Daoy (cell line): ENCODE measurements around the gene ATP6V1G2. TPM values are rescaled to one million over a fixed set of nuclear protein-coding genes. Genes with fewer than 3 reads are reported as not detected.

Experiments used
- DNase-seq: peaks from one replicate; pipeline ENCODE4 v3.0.0-alpha.2; 2015; ENCODE audit warnings: low read depth
- total RNA-seq: library from RNA; depleted of rRNA; stranded (reverse); fragments of >200 nt; shearing (Covaris generic); gene quantifications from 2 replicates; pipeline ENCODE4 v1.2.3, GENCODE V29; 2014

The ATP6V1G2 gene
- total RNA-seq, 1 experiment from 2014 or later, result 1.5 TPM

DNA sequence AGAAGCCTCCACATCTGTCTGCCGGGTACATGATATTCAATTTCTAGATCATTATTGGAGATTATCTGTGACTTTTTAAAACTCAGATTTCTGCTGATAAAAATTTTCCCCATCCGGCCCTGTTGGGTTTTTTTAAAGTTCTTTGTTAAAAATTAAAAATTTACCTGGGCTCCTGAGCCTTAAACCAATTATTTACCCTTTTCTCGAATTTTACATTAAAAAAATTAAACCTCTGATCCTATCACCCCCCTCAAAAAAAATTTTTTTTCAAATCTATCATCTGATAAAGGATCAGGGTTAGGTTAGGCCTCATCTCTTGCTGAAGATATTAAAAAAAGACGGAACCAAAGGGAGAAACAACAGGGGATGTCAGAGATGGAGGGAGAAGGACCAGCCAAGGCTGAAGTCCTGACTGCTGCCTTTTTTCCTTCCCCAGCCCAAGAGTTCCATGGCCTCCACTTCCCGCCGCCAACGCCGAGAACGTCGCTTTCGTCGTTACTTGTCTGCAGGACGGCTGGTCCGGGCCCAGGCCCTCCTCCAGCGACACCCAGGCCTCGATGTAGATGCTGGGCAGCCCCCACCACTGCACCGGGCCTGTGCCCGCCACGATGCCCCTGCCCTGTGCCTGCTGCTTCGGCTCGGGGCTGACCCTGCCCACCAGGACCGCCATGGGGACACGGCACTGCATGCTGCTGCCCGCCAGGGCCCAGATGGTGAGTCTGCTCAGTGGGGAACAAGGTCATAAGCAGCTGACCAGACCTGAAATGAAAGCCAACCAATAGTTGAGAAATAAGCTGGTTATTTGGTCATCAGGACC, 1.5 kb upstream of the ATP6V1G2 start:
- no peak for DNase-seq

DNA sequence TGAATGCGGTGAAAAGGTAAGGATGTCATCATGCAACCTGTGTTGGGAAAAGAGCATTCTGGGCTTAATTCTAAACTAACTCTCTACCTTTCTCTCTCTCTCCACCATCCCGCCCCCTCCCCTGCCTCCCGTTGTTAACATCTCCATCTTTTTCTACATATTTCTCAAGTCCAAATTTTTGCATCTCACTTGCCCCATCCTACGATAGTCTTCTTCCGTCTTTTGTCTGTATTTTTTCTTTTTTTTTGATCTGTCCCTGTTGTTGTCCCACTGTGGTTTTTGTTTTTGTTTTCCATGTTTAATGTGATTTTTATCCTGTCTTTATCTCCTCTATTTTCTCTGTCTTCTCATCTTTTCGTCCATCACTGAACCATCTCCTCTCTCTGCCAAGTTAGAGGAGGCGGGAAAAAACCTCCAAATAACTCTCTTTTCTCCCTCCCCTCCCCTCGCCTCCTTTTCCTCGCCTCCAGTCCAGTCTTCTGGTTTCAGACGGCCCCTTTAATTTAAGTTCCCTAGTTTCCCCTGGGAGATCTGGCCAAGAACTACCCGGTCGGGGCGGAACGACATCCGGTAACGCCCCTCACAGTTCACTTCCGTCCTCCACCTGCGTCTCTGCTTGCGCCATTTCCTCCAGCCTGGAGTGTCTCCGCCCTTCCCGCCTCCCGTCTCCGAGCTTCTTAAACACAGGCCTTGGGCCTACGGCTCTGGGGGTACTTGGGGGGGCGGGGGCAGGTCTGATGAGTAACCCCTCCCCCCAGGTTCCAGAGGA, 734 bp upstream of the ATP6V1G2 start, which contains the start of gene NFKBIL1:
NFKBIL1 (plus strand) TSS at position 651 of the 769 bp plus-strand sequence; CDS start at position 738, 87 bp downstream.
- peak; percentile 99 for DNase-seq

DNA sequence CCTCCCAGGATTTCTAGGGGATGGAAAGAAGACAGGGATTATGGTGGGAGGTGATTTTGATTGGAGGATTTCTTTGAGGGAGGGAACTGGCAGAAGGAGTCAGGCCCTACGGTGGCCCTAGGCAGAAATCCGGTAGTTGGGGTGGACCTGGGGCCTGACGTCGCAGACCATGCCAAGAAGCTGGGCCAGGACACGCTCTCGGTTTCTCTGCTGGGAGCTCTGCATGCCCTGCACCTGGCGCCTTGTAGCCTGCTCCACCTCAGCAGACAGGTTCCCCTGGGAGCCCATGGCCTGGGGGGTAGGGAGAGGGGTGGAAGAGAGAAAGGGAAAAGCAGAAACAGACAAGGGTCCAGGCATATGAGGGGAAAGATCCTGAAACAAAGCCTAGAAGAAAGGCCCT, 1.1 kb downstream of the ATP6V1G2 start:
- DNase-seq, result no peak

DNA sequence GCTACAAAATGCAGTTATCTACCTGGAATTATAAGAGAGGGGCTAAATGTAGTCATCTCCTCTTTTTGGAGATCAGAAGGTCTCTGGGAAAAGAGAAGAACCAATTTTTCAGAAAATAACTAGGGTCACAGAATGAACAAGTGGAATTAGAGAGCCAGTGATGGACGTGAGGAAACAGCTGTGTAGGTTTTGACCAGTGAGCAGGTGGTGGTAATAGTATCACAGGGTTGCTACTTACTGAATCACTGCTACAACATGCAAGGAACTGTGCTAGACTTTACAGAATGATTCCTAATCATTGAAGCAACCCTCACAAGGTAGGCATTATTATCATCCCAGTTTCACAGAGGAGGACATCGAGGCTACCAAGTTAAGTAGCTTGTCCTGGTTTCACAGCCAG, 1.7 kb downstream of the ATP6V1G2 start:
- no peak for DNase-seq

DNA sequence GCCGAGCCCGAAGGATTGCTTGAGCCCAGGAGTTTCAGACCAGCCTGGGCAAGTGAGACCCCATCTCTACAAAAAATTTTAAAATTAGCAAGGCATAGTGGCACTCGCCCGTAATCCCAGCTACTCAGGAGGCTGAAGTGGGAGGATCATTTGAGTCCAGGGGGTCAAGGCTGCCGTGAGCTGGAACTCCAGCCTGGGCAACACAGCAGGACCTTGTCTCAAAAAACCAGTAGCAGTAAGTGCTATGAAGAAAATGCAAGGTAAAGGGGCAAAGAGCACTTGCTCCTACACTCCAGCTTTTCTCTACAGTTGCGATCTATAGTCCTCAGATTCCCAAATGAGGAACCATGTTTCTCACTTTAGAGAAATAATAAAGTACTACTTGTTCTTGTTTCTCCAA, 2.8 kb downstream of the ATP6V1G2 start:
- DNase-seq, result no peak

DNA sequence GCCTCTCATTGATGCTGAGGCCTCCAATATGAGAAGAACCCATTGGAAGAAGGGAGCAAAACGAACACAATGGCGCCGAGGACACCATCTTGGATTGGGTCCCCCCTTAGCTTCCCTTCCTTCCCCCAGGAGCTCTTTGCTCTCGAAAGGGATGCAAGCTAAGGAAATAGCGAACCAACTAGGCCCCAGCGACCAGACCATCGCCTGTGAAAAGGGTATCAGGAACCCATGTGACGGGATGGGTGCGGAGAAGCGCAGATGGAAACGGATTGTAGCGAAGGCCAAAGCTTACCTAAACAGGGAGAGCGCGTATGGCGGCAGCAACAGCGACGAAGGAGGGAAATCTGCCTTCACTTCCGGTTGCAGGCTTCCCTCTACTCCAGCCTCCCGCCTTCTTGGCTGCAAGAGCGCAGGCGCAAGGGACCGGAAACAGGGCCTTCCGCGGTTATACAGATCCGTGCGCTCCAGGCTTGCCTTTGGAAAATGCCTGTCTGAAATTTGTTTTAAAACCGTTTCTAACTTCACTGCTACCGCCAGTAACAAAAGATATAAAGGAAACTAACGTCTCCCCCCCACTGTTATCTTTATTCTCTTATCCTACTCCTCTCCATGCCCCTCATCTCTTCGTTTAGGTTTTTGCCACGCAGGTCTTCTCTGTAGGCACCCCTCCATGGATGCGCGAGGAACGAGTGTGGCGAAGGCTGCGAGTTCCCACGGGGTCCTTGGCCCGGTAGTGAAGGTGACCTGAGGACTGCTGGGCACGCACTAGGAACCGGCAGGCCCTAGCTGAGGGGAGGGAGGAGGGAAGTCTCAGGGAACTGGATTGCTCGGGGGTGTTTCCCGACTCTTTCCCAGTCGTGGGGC, 4.5 kb downstream of the ATP6V1G2 start, which contains the start of gene DDX39B:
DDX39B (minus strand) TSS at position 346 of the 864 bp plus-strand sequence. CDS start 1,471 bp downstream, outside the sequence.
- peak; percentile 99 for DNase-seq

DNA sequence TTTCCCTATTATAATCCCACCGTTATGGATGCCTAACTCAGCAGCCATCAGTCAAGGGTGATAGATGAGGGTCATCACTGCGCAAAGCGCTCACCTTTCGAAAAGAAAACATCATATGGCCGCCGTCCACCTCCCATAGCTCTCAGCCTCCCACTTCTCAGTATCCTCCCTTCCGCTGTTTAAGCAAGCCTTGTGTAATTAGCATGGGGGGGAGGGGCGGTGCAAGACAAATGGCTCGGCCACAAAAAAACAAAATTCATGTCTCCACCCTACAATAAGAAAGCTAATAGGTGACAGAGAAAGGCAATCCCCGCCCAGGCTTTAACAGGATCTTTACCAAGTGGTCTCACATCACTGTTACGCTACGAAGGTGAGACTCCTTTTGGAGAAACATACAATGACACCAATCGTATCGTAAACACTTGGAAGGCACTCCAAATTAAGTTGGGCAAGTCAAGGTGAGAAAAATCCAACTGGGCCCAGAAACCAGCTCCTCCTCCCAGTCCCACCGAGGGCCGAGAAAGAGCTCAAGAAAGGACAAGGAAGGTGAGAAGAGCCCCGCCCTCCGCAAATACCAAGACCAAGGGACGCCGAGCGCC, 5.2 kb downstream of the ATP6V1G2 start:
- DNase-seq, result peak; percentile 77

DNA sequence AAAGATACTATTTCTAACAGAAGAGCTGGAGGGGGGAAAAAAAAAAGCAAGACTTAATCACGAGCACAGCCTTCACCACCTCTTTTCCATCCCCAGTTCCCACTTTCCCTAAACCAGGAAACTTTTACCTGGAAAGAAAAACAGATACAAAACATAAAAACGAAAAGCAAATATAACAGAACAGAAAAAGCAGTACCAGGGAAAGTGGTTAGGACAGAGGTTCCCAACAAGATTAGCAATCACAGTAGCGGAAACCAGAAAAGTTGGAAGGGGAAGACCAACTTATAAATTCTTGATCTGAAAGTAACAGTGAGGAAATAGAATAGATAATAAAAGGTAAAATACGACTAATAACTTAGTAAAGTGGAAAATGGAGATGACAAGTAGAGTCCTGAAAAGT, 5.8 kb downstream of the ATP6V1G2 start:
- no peak for DNase-seq

DNA sequence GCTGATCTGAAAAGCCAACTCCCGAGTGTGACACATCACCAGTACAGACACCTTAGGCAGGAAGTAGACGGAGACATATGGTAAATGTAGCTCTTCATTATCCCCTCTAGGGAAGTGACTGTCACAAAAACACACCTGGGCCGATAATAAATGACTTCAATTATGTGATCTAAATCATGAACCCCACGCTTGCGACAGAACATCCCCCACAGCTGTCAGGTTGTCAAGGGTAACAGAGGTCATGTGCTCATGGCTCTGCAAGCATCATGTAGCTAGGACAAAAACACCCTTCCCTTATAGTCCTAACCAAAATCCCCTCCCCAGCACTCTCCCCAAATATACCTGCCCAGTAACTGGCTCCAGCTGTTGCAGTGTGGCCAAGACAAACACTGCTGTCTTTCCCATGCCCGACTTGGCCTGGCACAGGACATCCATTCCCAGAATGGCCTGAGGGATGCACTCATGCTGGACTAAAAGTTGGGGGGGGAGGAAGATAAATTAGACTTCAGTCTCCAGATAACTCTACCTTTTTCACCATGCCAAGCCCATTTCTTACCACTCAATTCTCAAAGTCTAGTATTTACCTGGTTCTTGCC, 7.5 kb downstream of the ATP6V1G2 start:
- no peak for DNase-seq

DNA sequence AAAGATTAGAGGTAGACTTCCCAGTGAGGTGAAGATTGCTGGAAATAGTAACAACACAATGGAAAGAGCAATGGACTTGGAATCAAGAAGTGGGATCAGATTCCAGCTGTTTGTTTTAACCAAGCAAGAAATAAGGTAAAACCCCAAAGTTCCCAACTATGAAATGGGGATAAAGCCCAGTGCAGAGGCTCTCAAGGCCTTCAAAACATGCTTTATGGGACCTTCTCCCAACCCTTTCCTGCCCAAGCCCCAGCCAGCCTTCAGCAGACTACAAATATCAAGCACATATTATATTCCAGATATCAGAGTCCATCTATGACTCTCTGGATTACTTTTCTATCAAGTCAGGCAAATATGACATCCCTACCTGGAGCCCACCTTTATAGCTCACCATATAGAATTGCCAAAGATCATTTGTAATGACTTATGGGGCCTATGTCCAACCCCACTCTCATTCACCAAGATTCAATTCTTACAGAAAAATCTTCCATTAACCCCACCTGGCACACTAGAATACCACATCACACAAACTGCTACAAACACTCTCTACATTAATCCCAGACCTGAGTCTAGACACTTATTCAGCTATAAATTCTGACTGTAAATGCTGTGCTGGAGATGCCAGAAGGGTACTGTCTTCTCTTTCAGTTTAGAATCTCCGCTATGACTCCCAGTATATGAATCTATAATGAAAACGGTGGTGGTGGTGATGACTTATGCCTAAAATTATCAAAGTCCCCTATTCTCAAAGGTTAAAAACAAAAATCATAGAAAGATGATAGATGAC, 10.7 kb downstream of the ATP6V1G2 start:
- DNase-seq, result no peak

DNA sequence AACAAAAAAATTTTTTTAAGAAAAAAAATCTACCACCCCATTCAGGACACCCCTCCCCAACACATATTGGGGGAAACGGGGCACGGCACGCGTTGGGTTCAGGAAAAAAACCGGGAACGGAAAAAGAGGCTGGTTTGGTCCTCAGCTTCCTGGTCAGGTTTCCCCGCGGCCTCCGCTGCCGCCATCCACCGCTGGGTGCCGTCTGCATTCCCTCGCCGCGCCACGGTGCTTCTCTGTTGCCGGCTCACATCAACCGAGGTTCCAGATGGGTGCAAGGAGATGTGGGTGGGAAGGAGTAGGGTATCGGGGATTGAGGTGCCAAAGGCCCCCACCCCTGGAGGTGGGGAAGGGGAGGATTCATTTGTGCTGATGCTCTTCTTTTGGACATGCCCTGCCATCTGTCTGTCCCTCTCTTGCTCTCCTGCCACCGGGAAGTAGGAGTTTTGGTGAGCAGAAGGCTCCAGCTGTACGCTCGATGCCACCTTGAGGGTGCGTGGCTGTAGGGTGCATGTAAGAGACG, 11.8 kb downstream of the ATP6V1G2 start:
- DNase-seq, result no peak

DNA sequence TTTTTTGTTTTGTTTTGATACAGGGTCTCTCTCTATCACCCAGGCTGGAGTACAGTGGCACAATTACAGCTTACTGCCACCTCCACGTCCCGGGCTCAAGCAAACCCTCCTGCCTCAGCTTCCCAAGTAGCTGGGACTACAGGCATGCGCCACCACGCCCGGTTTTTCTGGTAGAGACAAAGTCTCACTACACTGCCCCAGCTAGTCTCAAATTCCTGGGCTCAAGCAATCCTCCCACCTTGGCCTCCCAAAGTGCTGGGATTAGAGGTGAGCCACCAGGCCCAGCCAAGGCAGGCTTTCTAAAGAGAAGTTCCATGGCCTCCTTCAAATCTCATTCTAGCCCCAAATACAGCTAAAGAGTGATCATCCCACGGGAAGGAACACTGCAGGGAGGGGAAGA, 12.4 kb downstream of the ATP6V1G2 start:
- DNase-seq, result no peak

DNA sequence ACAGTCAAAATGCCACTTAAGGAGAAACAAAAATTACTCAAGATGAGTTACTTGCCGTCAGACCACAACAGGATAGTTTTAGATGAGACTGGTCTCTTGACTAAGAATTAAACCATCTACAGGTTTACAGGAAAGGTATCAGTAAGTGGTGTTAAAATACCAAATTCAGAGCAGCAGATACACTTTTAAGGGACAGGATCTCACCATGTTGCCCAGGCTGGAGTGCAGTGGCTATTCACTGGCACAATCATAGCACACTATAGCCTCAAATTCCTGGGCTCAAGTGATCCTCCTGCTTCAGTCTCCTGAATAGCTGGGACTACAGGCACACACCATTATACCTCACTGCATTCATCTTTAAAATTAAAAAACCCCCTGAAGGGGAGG, 13.0 kb downstream of the ATP6V1G2 start:
- no peak for DNase-seq

DNA sequence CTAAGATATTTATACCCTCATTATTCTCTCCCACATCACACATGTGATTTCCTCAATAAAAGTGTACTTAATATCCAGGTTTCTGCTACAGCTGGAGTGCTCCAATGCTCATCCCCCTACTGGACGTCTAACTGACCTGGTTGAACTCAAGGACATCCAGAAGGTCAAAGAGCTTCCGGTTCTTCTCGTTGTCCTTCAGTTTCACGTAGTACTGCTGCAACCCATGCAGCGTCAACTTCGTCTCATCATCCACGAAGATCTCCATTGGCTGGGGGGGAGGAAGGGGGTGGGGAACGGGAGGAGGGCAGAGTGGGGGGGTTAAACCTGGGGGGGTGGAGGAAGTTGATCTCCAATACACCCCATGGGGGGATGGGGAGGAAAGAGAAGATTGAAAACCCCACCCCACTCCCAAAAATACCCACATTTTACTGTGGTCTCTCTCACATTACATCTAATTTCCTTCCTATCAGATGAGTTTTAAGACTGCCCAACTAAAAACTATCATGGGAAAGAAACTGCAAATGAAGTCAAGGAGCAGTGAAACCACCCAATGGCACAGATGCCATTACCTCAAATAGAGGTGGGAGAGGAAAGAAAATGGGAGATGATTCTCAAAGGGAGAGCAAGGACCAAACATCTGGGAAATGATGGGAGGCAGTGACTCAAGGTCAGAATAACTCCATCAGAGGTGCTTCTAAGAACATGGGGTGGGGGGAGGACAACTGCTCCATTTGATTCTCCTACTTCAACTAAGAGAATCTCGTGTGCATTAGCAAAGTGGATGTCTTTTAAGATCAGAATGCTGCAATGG, 13.6 kb downstream of the ATP6V1G2 start:
- no peak for DNase-seq

DNA sequence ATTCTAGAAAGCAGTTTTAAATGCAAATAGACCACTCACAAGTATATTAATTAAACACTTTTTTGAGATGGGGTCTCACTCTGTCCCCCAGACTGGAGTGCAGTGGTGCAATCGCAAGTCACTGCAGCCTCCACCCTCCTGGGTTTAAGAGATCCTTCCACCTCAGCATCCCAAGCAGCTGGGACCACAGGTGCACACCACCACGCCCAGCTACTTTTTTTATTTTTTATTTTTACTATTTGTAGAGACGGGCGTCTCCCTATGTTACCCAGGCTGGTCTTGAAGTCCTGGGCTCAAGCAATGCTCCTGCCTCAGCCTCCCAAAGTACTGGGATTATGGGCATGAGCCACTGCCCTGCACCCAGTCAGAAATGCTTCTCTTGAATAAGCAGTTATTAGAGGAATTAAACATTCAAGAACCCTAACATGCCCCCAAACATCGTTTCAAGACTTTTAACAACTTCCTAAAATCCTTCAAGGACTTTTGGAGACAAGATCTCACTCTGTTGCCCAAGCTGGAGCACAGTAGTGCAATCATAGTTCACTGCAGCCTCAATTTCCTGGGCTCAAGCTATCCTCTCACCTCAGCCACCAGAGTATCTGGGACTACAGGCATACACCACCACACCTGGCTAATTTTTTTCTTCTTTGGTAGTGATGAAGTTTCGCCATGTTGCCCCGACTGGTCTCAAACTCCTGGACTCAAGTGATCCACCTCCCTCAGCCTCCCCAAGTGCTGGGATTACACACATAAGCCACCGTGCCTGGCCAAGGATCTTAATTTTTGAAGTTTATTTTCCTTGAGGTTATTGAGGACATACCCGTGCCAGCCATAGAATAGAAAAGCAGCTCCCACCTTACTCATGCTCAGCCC, 14.4 kb downstream of the ATP6V1G2 start:
- no peak for DNase-seq

DNA sequence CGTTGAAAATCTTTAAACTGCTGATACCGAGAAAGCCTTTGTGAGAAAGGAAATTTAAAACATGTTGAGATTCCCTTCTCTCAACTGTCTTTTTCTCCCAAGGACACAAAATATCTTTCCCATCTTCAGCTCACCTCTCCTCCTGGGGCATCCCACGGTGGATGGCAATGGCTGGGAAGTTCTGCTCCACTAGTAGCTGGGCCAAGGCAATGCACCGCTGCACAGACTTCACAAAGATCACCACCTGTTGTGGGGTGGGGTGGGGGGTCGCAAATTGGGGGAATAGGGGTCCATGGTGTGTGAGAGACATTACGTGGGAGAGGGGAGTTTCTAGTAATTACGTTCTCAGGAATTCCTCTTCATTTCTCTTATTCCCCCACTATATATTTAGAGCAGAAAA, 15.2 kb downstream of the ATP6V1G2 start:
- no peak for DNase-seq

DNA sequence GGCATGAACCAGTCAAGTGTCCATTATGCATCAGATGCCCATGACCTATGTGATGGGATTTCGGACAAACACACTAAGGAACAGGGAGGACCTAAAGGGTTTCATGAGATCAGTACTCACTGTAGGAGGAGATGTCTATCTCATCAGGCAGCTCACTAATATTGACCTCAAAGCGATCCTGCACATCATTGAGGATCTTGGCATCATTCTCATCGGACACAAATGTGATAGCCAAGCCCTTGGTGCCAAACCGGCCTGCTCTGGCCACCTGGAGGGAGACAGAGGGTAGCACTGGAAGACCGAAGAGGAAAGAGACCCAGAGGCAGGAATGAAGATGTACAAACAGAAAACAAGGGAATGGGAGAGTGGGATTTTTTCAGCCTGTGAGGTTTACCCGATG, 15.7 kb downstream of the ATP6V1G2 start:
- DNase-seq, result no peak
